NCI-H2227 (cell line): ENCODE data around the gene TNS1.
A peak's percentile ranks its signal among the peaks of the same experiment; 100 is the strongest.

Experiments
- DNase-seq: peaks from one replicate; lab custom pipeline; 2025; ENCODE audit not compliant: unreplicated experiment; lab: John Stamatoyannopoulos, UW

The TNS1 gene

DNA sequence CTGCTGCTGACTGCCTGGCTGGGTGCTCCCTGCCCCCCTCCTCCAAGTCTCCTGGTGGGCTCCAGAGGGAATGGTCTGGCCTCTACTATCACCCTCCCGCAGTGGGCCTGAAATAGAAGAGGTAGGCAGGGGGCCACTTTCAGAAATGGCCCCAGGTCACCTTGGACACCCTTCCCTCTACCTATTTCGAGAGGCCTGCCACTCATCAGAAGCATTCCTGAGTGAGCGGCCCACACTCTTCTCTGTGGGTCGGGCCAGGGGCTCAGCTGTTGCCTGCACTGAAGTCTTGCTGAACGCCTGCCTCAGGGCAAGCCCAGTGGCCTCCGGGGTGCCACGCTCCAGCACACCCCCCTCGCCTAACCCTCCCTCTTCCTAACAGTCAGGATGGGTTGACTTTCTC lies 124.9 kb downstream of the TNS1 start:
- DNase-seq, result no peak

GRCh38 chr2:217876253-217876570 lies 126.6 kb downstream of the TNS1 start:
- DNase-seq, result no peak

GRCh38 chr2:217875556-217876252 lies 127.1 kb downstream of the TNS1 start:
- no peak for DNase-seq

- no peak for DNase-seq
These were observed 127.7 kb downstream of the TNS1 start for GRCh38 chr2:217875138-217875537.

- DNase-seq, result no peak
These were observed 129.4 kb downstream of the TNS1 start for GRCh38 chr2:217873371-217873770.

- DNase-seq, result no peak
These were observed 130.5 kb downstream of the TNS1 start for GRCh38 chr2:217872319-217872718.

- DNase-seq, result no peak
These were observed 132.2 kb downstream of the TNS1 start for GRCh38 chr2:217870528-217871011.

- no peak for DNase-seq
These were observed 133.9 kb downstream of the TNS1 start for GRCh38 chr2:217868911-217869334.

DNA sequence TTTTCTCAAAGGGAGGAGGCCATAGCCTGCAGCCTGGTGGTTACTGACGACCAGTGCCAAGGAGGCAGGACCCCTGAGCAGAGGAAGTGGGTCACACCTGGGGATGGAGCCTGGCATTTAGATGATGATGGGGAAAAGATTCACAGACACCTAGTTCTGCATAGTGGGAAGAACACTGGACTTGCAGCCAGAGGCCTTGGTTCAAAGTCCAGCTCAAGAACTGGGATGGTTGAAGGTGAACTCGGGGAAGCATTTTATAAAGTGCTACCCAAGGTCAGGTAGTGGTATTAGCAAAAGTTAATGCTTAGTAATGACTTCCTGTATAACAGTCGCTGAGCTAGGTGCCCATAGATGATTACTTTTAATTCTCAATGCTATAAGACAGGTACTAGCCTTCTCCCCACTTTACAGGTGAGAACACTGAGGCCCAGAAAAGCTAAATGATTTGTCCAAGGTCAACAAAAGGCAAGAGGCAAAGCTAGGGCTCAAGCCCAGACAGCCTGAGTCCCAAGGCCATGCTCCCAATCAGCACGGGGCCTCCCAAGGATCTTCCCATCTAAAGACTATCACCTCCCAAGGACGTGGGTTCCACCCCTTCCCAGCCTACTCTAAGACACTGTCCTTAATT lies 134.4 kb downstream of the TNS1 start:
- no peak for DNase-seq

GRCh38 chr2:217866457-217866856 lies 136.3 kb downstream of the TNS1 start:
- no peak for DNase-seq

GRCh38 chr2:217864963-217865772 lies 137.6 kb downstream of the TNS1 start:
- DNase-seq, result no peak

GRCh38 chr2:217863883-217864282 lies 138.9 kb downstream of the TNS1 start:
- DNase-seq, result no peak

GRCh38 chr2:217861334-217861877 lies 141.4 kb downstream of the TNS1 start:
- DNase-seq, result no peak

DNA sequence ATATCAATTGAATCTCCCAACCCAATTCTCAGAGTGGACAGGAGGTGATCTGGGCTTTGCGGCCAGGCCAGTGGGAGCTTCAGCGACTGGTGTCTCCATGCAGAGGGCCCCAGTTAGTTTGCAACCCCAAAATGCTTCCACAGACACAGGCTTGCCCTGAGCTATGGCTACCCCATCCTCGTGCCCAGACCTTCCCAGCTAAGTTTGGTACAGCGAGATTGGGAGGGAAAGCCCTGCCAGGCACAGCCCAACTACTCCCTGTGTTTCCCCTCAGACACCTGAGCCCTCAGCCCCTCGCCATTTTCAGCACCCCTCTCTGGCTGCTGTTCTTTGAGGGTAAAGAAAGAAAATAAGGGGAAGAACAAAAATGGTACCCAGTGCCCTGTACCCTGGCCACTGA lies 142.9 kb downstream of the TNS1 start:
- no peak for DNase-seq

DNA sequence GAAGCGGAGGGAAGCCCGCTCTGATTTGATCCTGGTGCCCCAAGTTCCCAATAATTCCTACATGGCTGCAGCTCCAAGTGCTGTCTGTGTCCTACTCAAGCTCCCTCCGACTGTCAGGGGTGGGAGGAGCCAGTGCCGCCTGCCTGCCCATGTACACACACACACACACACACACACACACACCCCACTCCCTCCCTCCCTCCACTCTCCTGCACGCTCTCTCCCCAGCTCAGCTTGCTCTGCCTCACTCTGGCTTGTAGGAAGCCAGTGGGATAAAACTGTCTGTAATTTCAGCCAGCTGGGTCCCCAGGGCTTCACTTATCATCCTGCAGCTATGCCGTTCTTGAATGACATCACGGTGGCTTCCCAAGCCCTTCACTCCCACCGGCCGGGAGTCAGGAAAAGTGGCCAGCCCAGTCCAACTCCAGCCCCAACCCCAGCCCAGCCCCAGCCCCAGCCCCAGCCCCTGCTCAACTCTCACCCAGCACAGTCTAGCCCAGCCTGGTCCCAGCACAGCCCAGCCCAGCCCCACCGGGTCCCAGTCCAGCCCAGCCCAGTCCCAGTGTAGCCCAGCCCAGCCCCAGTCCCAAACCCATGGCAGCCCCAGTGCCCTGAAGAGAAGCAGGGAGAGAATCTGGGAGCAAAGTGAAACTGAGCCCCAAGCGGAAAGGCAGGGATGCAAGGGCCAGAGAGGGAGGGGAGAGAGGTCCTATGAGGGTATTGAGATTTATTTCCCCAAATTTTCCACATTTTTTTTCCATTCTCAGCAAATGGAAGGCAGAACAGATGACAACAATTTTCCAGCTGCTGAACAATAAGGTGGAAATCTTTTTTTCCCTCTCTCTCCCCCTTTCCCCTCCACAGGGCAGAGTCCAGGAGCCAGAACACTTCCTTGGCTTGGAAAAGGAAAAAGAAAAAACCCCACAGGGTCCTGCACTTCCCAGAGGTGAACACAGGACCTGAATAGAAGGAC lies 144.0 kb downstream of the TNS1 start:
- DNase-seq, result peak; percentile 93

GRCh38 chr2:217857624-217858506 lies 144.9 kb downstream of the TNS1 start:
- DNase-seq, result no peak

- DNase-seq, result no peak
These were observed 145.9 kb downstream of the TNS1 start for GRCh38 chr2:217856871-217857270.

DNA sequence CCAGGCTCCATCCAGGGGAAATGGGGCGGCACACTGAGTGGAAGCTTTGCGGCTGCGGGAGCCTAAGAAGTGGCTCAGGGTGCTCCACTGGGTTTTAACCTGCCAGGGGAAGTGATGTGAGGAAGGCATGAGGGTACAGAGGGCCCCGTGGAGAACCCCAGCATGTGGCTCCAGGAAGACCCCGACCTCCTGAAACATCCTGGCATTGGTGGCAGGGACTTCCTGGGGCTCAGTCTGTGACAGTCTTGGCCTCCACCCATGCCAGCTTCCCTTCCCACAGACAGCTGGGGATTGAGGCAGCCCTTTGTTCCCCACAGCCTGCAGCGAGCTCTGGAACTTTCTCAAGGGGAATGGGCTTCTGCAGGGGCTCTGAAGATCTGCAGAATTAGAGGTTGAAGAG lies 146.6 kb downstream of the TNS1 start:
- DNase-seq, result no peak

GRCh38 chr2:217854684-217855420 lies 147.9 kb downstream of the TNS1 start:
- DNase-seq, result no peak
